HG02840 (cell line): ENCODE data around the gene CCDC174.

Source experiments
- ATAC-seq: cut with Tn5 transposase; IDR thresholded peaks from one replicate; pipeline ENCODE4 v1.9.1; 2021; ENCODE audit warnings: mild to moderate bottlenecking, moderate library complexity, moderate number of reproducible peaks; ENCODE audit not compliant: unreplicated experiment, low FRiP score

The CCDC174 gene

GRCh38 chr3:14624498-14624897, 27.1 kb upstream of the CCDC174 start:
- no peak for ATAC-seq

- no peak for ATAC-seq
Observed at GRCh38 chr3:14625443-14625842, 26.1 kb upstream of the CCDC174 start.

GRCh38 chr3:14627815-14628214, 23.7 kb upstream of the CCDC174 start:
- ATAC-seq = no peak

- no peak for ATAC-seq
Observed at GRCh38 chr3:14628406-14628805, 23.2 kb upstream of the CCDC174 start.

- ATAC-seq = no peak
Observed at GRCh38 chr3:14630404-14631100, 21.0 kb upstream of the CCDC174 start.

GRCh38 chr3:14631101-14631497, 20.5 kb upstream of the CCDC174 start:
- ATAC-seq = no peak

GRCh38 chr3:14631687-14632441, 19.7 kb upstream of the CCDC174 start:
- ATAC-seq = no peak

- no peak for ATAC-seq
Observed at GRCh38 chr3:14632442-14632930, 19.1 kb upstream of the CCDC174 start.

- no peak for ATAC-seq
Observed at GRCh38 chr3:14633417-14633816, 18.1 kb upstream of the CCDC174 start.

- no peak for ATAC-seq
Observed at GRCh38 chr3:14633819-14634424, 17.6 kb upstream of the CCDC174 start.

- no peak for ATAC-seq
Observed at GRCh38 chr3:14634763-14635400, 16.7 kb upstream of the CCDC174 start.

GRCh38 chr3:14636496-14637087, 15.0 kb upstream of the CCDC174 start:
- no peak for ATAC-seq

GRCh38 chr3:14640157-14640562, 11.4 kb upstream of the CCDC174 start:
- ATAC-seq = no peak

GRCh38 chr3:14640734-14641133, 10.8 kb upstream of the CCDC174 start:
- ATAC-seq = no peak

- ATAC-seq = no peak
Observed at GRCh38 chr3:14641346-14641745, 10.2 kb upstream of the CCDC174 start.

GRCh38 chr3:14645453-14645852, 6.1 kb upstream of the CCDC174 start:
- ATAC-seq = no peak

- no peak for ATAC-seq
Observed at GRCh38 chr3:14646131-14646573, 5.4 kb upstream of the CCDC174 start.

GRCh38 chr3:14646589-14647413, 4.8 kb upstream of the CCDC174 start:
- ATAC-seq = no peak
